ENCODE results near the gene CLSTN2. TPM values are rescaled to one million over a fixed set of nuclear protein-coding genes. Genes with fewer than 3 reads are reported as not detected.

Gene CLSTN2
- total RNA-seq, 4 donors from 2014 or later = 2.7 to 5.0 (median 3.1) TPM

GRCh38 chr3:140580746-140581145, 645.8 kb downstream of the CLSTN2 start:
- H3K27ac ChIP-seq = no peak overlapping the region
- DNase-seq = no peak
- H3K27me3 ChIP-seq = no peaks in the 10 kb centered on the region
- H3K4me1 ChIP-seq = no peaks in the 10 kb centered on the region
- TF ChIP-seq CTCF (IDR thresholded peaks at IDR 0.05) (no peak), POLR2A (IDR thresholded peaks at IDR 0.05) (no peak)
- no peaks in the 10 kb centered on the region for H3K36me3 ChIP-seq
- no peak overlapping the region for H3K4me3 ChIP-seq
- no peaks in the 10 kb centered on the region for H3K9me3 ChIP-seq

- DNase-seq = no peak
- TF ChIP-seq POLR2A (IDR thresholded peaks at IDR 0.05) (no peak), CTCF (IDR thresholded peaks at IDR 0.05) (no peak)
- Histone ChIP-seq H3K4me3 (no peak overlapping the region), H3K27ac (no peak overlapping the region), H3K27me3 (no peaks in the 10 kb centered on the region), H3K9me3 (no peaks in the 10 kb centered on the region), H3K36me3 (no peaks in the 10 kb centered on the region), H3K4me1 (no peaks in the 10 kb centered on the region)
These were observed 649.6 kb downstream of the CLSTN2 start for GRCh38 chr3:140584549-140584948.

- DNase-seq = no peak
- TF ChIP-seq POLR2A (IDR thresholded peaks at IDR 0.05) = no peak
- no peak for TF ChIP-seq CTCF (IDR thresholded peaks at IDR 0.05)
- Histone ChIP-seq H3K27ac (no peak overlapping the region), H3K27me3 (no peaks in the 10 kb centered on the region), H3K4me3 (no peak overlapping the region), H3K9me3 (no peaks in the 10 kb centered on the region), H3K36me3 (no peaks in the 10 kb centered on the region), H3K4me1 (no peaks in the 10 kb centered on the region)
These were observed 650.8 kb downstream of the CLSTN2 start for GRCh38 chr3:140585828-140586227.

- no peak for TF ChIP-seq POLR2A (IDR thresholded peaks at IDR 0.05)
- TF ChIP-seq CTCF (IDR thresholded peaks at IDR 0.05) = no peak
- Histone ChIP-seq H3K9me3 (no peaks in the 10 kb centered on the region), H3K36me3 (no peaks in the 10 kb centered on the region), H3K4me3 (no peak overlapping the region), H3K4me1 (no peaks in the 10 kb centered on the region), H3K27ac (no peak overlapping the region), H3K27me3 (no peaks in the 10 kb centered on the region)
- no peak for DNase-seq
These were observed 651.3 kb downstream of the CLSTN2 start for GRCh38 chr3:140586311-140586710.

- H3K27me3 ChIP-seq = no peaks in the 10 kb centered on the region
- no peaks in the 10 kb centered on the region for H3K36me3 ChIP-seq
- no peak for DNase-seq
- no peak overlapping the region for H3K4me3 ChIP-seq
- no peaks in the 10 kb centered on the region for H3K9me3 ChIP-seq
- H3K4me1 ChIP-seq = no peaks in the 10 kb centered on the region
- H3K27ac ChIP-seq = no peak overlapping the region
- TF ChIP-seq POLR2A (IDR thresholded peaks at IDR 0.05) (no peak), CTCF (IDR thresholded peaks at IDR 0.05) (no peak)
These were observed 653.6 kb downstream of the CLSTN2 start for GRCh38 chr3:140588558-140588957.

GRCh38 chr3:140593766-140594165, 658.8 kb downstream of the CLSTN2 start:
- TF ChIP-seq POLR2A (IDR thresholded peaks at IDR 0.05) (no peak), CTCF (IDR thresholded peaks at IDR 0.05) (no peak)
- no peaks in the 10 kb centered on the region for H3K4me1 ChIP-seq

More at GRCh38 chr3:140593766-140594165, 658.8 kb downstream of the CLSTN2 start:
- no peak overlapping the region for H3K4me3 ChIP-seq
- no peaks in the 10 kb centered on the region for H3K9me3 ChIP-seq
- no peaks in the 10 kb centered on the region for H3K36me3 ChIP-seq
- H3K27me3 ChIP-seq = no peaks in the 10 kb centered on the region
- no peak overlapping the region for H3K27ac ChIP-seq
- no peak for DNase-seq
